BJ (cell line): ENCODE data around the gene SEC24C. TPM values are rescaled to one million over a fixed set of nuclear protein-coding genes. Genes with fewer than 3 reads are reported as not detected.

Source experiments
- CTCF ChIA-PET: fragments of 350-600 bp; formaldehyde crosslinking; extraction: SDS; loops from one replicate; lab custom pipeline; 2021; ENCODE audit warnings: antibody characterized with exemption, inconsistent platforms; lab: Yijun Ruan, JAX
- POLR2A ChIA-PET: fragments of 300-600 bp; sonication (Branson Sonifier 250); formaldehyde crosslinking; extraction: SDS; loops from one replicate; lab custom pipeline; 2021; ENCODE audit warnings: antibody characterized with exemption; lab: Charles Lee
- DNase-seq: peaks from one replicate; pipeline ENCODE4 v3.0.0-alpha.2; 2011; ENCODE audit warnings: low read depth
- H3K27me3 ChIP-seq: 2 replicates; pipeline ENCODE4 v1.6.0; 2011; ENCODE audit warnings: low read length; ENCODE audit not compliant: control insufficient read depth, insufficient read depth
- H3K36me3 ChIP-seq: 2 replicates; pipeline ENCODE4 v1.5.1; 2011; ENCODE audit warnings: low read length; ENCODE audit not compliant: control insufficient read depth, insufficient read depth
- H3K4me3 ChIP-seq: 2 replicates; pipeline ENCODE4 v1.5.1; 2011; ENCODE audit warnings: low read depth, mild to moderate bottlenecking, control low read depth, low read length
- CTCF ChIP-seq: IDR thresholded peaks from 2 replicates; pipeline ENCODE4 v1.5.1; 2011; ENCODE audit warnings: low read depth, mild to moderate bottlenecking, control low read depth, inconsistent platforms, low read length, moderate library complexity; ENCODE audit not compliant: insufficient read depth
- polyA plus RNA-seq: library from polyadenylated mRNA; depleted of rRNA; stranded (reverse); fragments of >200 nt; gene quantifications from 2 replicates; pipeline ENCODE4 v1.2.3, GENCODE V29; 2011

Gene SEC24C
- polyA plus RNA-seq, 1 experiment, result 92.2 TPM

- ChIA-PET POLR2A (no interaction called here), CTCF (interaction anchor here (0.6 to 1.2 kb wide), 4 partner anchors 12 to 230 kb away, joined by 3 to 4 read pairs (median 4); a partner anchor contains a TSS)
- H3K4me3 ChIP-seq, result no peak overlapping the region
- DNase-seq, result no peak
- no peaks in the 10 kb centered on the region for H3K27me3 ChIP-seq
- TF ChIP-seq CTCF, result no peak
- H3K36me3 ChIP-seq, result peaks cover 31% of the 10 kb centered on the region
Measured at GRCh38 chr10:73759512-73760115, 15.4 kb downstream of the SEC24C start.

DNA sequence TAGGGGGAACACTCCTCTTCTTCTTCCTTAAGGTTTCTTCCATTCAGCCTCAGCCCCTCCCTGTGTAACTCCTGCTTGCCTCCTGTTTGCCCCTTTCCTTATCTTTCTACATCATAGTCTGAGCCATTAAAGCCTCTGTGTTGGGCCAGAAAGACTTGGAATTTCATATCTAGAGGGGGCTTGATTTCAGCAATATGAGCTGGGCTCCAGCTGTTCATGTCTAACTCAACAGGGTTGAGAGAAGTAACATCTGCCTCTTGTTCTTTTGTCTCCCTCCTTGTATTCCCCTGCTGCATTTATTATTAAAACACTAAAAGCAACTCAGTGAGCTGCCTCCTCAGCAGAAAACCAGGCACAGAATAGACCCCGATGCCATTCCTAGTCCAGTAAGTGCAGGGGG lies 17.6 kb downstream of the SEC24C start:
- POLR2A ChIA-PET, result no interaction called here
- Histone ChIP-seq H3K36me3 (peaks cover 43% of the 10 kb centered on the region), H3K4me3 (no peak overlapping the region), H3K27me3 (no peaks in the 10 kb centered on the region)
- no peak for DNase-seq
- CTCF ChIA-PET, result interaction anchor here (0.7 kb wide), 1 partner anchor 11 kb away, joined by 3 read pairs; a partner anchor contains a TSS
- TF ChIP-seq CTCF, result no peak

- Histone ChIP-seq H3K36me3 (peaks cover 46% of the 10 kb centered on the region), H3K27me3 (no peaks in the 10 kb centered on the region), H3K4me3 (no peak overlapping the region)
- DNase-seq, result no peak
- no peak for TF ChIP-seq CTCF
- CTCF ChIA-PET, result interaction anchor here (1.1 kb wide), 1 partner anchor 43 kb away, joined by 3 read pairs; no protein-coding TSS in a partner anchor
- POLR2A ChIA-PET, result no interaction called here
Measured at GRCh38 chr10:73762915-73763314, 18.7 kb downstream of the SEC24C start.

DNA sequence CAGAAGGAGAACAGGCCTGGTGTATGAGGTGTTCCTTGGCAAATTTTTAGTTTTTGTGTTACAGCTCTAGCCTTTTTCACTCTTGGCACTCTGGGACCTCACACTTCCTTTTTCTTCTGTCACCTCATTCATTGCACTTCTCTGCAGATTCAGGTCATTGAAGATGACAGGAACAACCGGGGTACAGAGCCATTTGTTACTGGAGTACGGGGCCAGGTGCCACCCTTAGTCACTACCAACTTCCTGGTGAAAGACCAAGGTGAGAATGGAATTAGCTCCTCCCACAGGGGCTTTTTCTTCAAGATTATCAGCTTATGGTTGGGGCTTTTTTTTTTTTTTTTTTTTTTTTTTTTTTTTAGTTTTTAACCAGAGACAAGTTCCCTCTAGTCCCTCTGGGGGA lies 19.2 kb downstream of the SEC24C start:
- POLR2A ChIA-PET, result no interaction called here
- Histone ChIP-seq H3K27me3 (no peaks in the 10 kb centered on the region), H3K36me3 (peaks cover 46% of the 10 kb centered on the region), H3K4me3 (no peak overlapping the region)
- CTCF ChIA-PET, result interaction anchor here (1.1 kb wide), 1 partner anchor 43 kb away, joined by 3 read pairs; no protein-coding TSS in a partner anchor
- no peak for TF ChIP-seq CTCF
- DNase-seq, result no peak

GRCh38 chr10:73765066-73765465 lies 20.9 kb downstream of the SEC24C start:
- Histone ChIP-seq H3K27me3 (no peaks in the 10 kb centered on the region), H3K4me3 (no peak overlapping the region), H3K36me3 (peaks cover 49% of the 10 kb centered on the region)
- TF ChIP-seq CTCF, result no peak
- POLR2A ChIA-PET, result no interaction called here
- CTCF ChIA-PET, result interaction anchor here (1.2 kb wide), 1 partner anchor 9 kb away, joined by 3 read pairs; no protein-coding TSS in a partner anchor
- DNase-seq, result no peak
